Muscle of leg (tissue), 11 donors: ENCODE data around the gene PCDHGA10. TPM values are rescaled to one million over a fixed set of nuclear protein-coding genes. Genes with fewer than 3 reads are reported as not detected.

Experiments used
- DNase-seq: peaks from one replicate; pipeline ENCODE4 v3.0.0; 2013
- H3K27ac ChIP-seq: one replicate; pipeline ENCODE4 v1.5.1; 2013; ENCODE audit warnings: mild to moderate bottlenecking, low read length, control low read depth
- H3K27me3 ChIP-seq: one replicate; pipeline ENCODE4 v1.6.1; 2013; ENCODE audit warnings: low read length; ENCODE audit not compliant: control insufficient read depth, insufficient read depth
- H3K36me3 ChIP-seq: one replicate; pipeline ENCODE4 v1.6.1; 2013; ENCODE audit warnings: low read length; ENCODE audit not compliant: control insufficient read depth, insufficient read depth
- H3K4me1 ChIP-seq: one replicate; pipeline ENCODE4 v1.6.1; 2013; ENCODE audit warnings: low read length; ENCODE audit not compliant: control insufficient read depth, insufficient read depth
- H3K4me3 ChIP-seq: one replicate; pipeline ENCODE4 v1.5.1; 2013; ENCODE audit warnings: low read length, control low read depth
- H3K9me3 ChIP-seq: replicated peaks from 2 replicates; pipeline ENCODE4 v1.6.1; 2013; ENCODE audit warnings: low read depth, low read length; ENCODE audit not compliant: control insufficient read depth
- WGBS: methylation state at CpG from one replicate; pipeline ENCODE4 v1.1.5; 2013; ENCODE audit warnings: missing lambda C conversion rate; ENCODE audit not compliant: insufficient coverage; 5-methylcytosine and 5-hydroxymethylcytosine counted together
- polyA plus RNA-seq, 8 donors: library from polyadenylated mRNA; unstranded; fragments of 120-200 nt; gene quantifications; one replicate each; pipeline versions ENCODE4 v1.2.1 to v1.2.3, GENCODE V29; 2013; ENCODE audit warnings: inconsistent platforms in 1 of 8, low replicate concordance in 1 of 8; ENCODE audit not compliant: insufficient read length in 8 of 8, insufficient read depth in 1 of 8
- total RNA-seq: library from RNA; stranded (reverse); fragments of 120-200 nt; gene quantifications from one replicate; pipeline ENCODE4 v1.2.4, GENCODE V29; 2013

PCDHGA10 gene
- total and polyA plus RNA-seq, 9 donors, result 1.3 to 3.4 (median 2.1) TPM

DNA sequence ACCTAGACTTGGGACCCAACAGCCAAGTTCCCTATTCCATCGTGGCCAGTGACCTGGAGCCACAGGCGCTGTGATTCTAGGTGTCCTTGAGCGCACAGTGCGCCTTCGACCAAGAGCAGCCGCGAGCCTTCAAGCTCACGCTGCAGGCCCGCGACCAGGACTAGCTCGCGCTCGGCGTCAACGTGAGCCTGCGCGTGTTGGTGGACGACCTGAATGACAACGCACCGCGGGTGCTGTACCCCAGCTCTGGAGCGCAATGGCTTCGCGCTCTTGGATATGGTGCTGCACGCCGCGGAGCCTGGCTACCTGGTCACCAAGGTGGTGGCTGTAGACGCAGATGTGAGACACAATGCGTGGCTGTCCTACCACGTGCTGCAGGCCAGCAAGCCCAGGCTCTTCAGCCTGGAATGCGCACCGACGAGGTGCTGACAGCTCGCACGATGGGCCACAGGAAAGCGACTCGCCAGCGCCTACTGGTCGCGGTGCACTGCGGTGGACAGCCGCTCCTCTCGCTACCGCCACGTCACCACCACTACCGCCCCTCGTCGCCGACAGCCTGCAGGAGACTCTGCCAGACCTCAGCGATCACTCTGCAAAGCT, 28.9 kb downstream of the PCDHGA10 start:
- WGBS, result 46% methylated on average over 42 of the region's 50 CpGs
- peaks cover 56% of the 10 kb centered on the region for H3K9me3 ChIP-seq
- no peaks in the 10 kb centered on the region for H3K36me3 ChIP-seq
- H3K27ac ChIP-seq, result no peak overlapping the region
- no peak for DNase-seq
- H3K27me3 ChIP-seq, result no peaks in the 10 kb centered on the region
- H3K4me1 ChIP-seq, result no peaks in the 10 kb centered on the region
- no peak overlapping the region for H3K4me3 ChIP-seq

GRCh38 chr5:141465351-141465750, 52.6 kb downstream of the PCDHGA10 start:
- Histone ChIP-seq H3K36me3 (no peaks in the 10 kb centered on the region), H3K4me3 (no peak overlapping the region), H3K4me1 (no peaks in the 10 kb centered on the region), H3K27ac (no peak overlapping the region), H3K9me3 (peaks cover 3% of the 10 kb centered on the region), H3K27me3 (no peaks in the 10 kb centered on the region)
- DNase-seq, result no peak
- WGBS, result 100% methylated on average over 1 of the region's 3 CpGs

Other genes starting within 250 kb of the PCDHGA10 start
Only the 30 nearest of the 37 such genes appear.
- gene PCDHB10, start 220.6 kb upstream of the PCDHGA10 start, total RNA-seq, result 2.1 TPM
- gene PCDHB10, start 220.6 kb upstream of the PCDHGA10 start, polyA plus RNA-seq, result 1 to 10 TPM; 4.1 to 5.1 (median 4.7) TPM
- 4.3 TPM for gene PCDHB11, start 213.4 kb upstream of the PCDHGA10 start, total RNA-seq
- gene PCDHB11, start 213.4 kb upstream of the PCDHGA10 start, polyA plus RNA-seq, result 1 to 10 TPM; 1.9 to 4.1 (median 2.5) TPM
- gene PCDHB12, start 204.3 kb upstream of the PCDHGA10 start, total RNA-seq, result 2.4 TPM
- 1 to 10 TPM; 2.1 to 3.5 (median 2.6) TPM for gene PCDHB12, start 204.3 kb upstream of the PCDHGA10 start, polyA plus RNA-seq
- gene PCDHB13, start 199.1 kb upstream of the PCDHGA10 start, total RNA-seq, result 1.9 TPM
- gene PCDHB13, start 199.1 kb upstream of the PCDHGA10 start, polyA plus RNA-seq, result 1 to 10 TPM; 1.6 to 4.5 (median 2.8) TPM
- gene PCDHB14, start 189.6 kb upstream of the PCDHGA10 start, total RNA-seq, result 4.8 TPM
- 1 to 10 TPM; 5.6 to 9.0 (median 6.7) TPM for gene PCDHB14, start 189.6 kb upstream of the PCDHGA10 start, polyA plus RNA-seq
- 4.3 TPM for gene PCDHB15, start 167.6 kb upstream of the PCDHGA10 start, total RNA-seq
- 1 to 10 TPM; 5.3 to 8.6 (median 7.1) TPM for gene PCDHB15, start 167.6 kb upstream of the PCDHGA10 start, polyA plus RNA-seq
- gene SLC25A2, start 108.9 kb upstream of the PCDHGA10 start, total RNA-seq, result 0.22 TPM
- gene SLC25A2, start 108.9 kb upstream of the PCDHGA10 start, polyA plus RNA-seq, result under 1 TPM in 1 of 8 donors, not detected in 7; 0.08 TPM
- gene TAF7, start 92.2 kb upstream of the PCDHGA10 start, total RNA-seq, result 75.1 TPM
- 100 to 1,000 TPM in 1 of 8 donors, 10 to 100 TPM in 7; 65.9 to 108 (median 83.4) TPM for gene TAF7, start 92.2 kb upstream of the PCDHGA10 start, polyA plus RNA-seq
- 0.44 TPM for gene PCDHGA1, start 82.5 kb upstream of the PCDHGA10 start, total RNA-seq
- under 1 TPM; 0.49 to 0.86 (median 0.64) TPM for gene PCDHGA1, start 82.5 kb upstream of the PCDHGA10 start, polyA plus RNA-seq
- gene PCDHGA2, start 74.2 kb upstream of the PCDHGA10 start, total RNA-seq, result 1.6 TPM
- gene PCDHGA2, start 74.2 kb upstream of the PCDHGA10 start, polyA plus RNA-seq, result 1 to 10 TPM; 1.6 to 2.8 (median 2.1) TPM
- 1.2 TPM for gene PCDHGA3, start 69.2 kb upstream of the PCDHGA10 start, total RNA-seq
- 1 to 10 TPM in 4 of 8 donors, under 1 TPM in 4; 0.94 to 2.0 (median 1.0) TPM for gene PCDHGA3, start 69.2 kb upstream of the PCDHGA10 start, polyA plus RNA-seq
- 1.3 TPM for gene PCDHGB1, start 62.9 kb upstream of the PCDHGA10 start, total RNA-seq
- gene PCDHGB1, start 62.9 kb upstream of the PCDHGA10 start, polyA plus RNA-seq, result under 1 TPM; 0.43 to 0.90 (median 0.63) TPM
- 1.8 TPM for gene PCDHGA4, start 58.0 kb upstream of the PCDHGA10 start, total RNA-seq
- gene PCDHGA4, start 58.0 kb upstream of the PCDHGA10 start, polyA plus RNA-seq, result 1 to 10 TPM in 7 of 8 donors, under 1 TPM in 1; 0.71 to 2.2 (median 1.3) TPM
- 1.5 TPM for gene PCDHGB2, start 53.0 kb upstream of the PCDHGA10 start, total RNA-seq
- gene PCDHGB2, start 53.0 kb upstream of the PCDHGA10 start, polyA plus RNA-seq, result 1 to 10 TPM; 1.5 to 2.8 (median 1.9) TPM
- 2.3 TPM for gene PCDHGA5, start 48.8 kb upstream of the PCDHGA10 start, total RNA-seq
- gene PCDHGA5, start 48.8 kb upstream of the PCDHGA10 start, polyA plus RNA-seq, result 1 to 10 TPM; 1.6 to 3.8 (median 2.3) TPM
- gene PCDHGB3, start 42.7 kb upstream of the PCDHGA10 start, total RNA-seq, result 1.7 TPM
- gene PCDHGB3, start 42.7 kb upstream of the PCDHGA10 start, polyA plus RNA-seq, result 1 to 10 TPM in 7 of 8 donors, under 1 TPM in 1; 0.70 to 2.0 (median 1.2) TPM
- gene PCDHGA6, start 39.1 kb upstream of the PCDHGA10 start, total RNA-seq, result 3.5 TPM
- gene PCDHGA6, start 39.1 kb upstream of the PCDHGA10 start, polyA plus RNA-seq, result 1 to 10 TPM; 2.2 to 4.4 (median 3.0) TPM
- gene PCDHGA7, start 30.2 kb upstream of the PCDHGA10 start, total RNA-seq, result 2.3 TPM
- 1 to 10 TPM; 1.2 to 2.4 (median 1.5) TPM for gene PCDHGA7, start 30.2 kb upstream of the PCDHGA10 start, polyA plus RNA-seq
- 4.2 TPM for gene PCDHGB4, start 25.3 kb upstream of the PCDHGA10 start, total RNA-seq
- 1 to 10 TPM; 1.7 to 3.6 (median 2.5) TPM for gene PCDHGB4, start 25.3 kb upstream of the PCDHGA10 start, polyA plus RNA-seq
- gene PCDHGA8, start 20.4 kb upstream of the PCDHGA10 start, total RNA-seq, result 1.6 TPM
- gene PCDHGA8, start 20.4 kb upstream of the PCDHGA10 start, polyA plus RNA-seq, result under 1 TPM; 0.31 to 0.95 (median 0.61) TPM
- 4.3 TPM for gene PCDHGB5, start 15.0 kb upstream of the PCDHGA10 start, total RNA-seq
- gene PCDHGB5, start 15.0 kb upstream of the PCDHGA10 start, polyA plus RNA-seq, result 1 to 10 TPM; 3.0 to 6.3 (median 4.5) TPM
- 3.8 TPM for gene PCDHGA9, start 10.2 kb upstream of the PCDHGA10 start, total RNA-seq
- gene PCDHGA9, start 10.2 kb upstream of the PCDHGA10 start, polyA plus RNA-seq, result 1 to 10 TPM; 3.0 to 4.7 (median 4.0) TPM
- 3.0 TPM for gene PCDHGB6, start 5.0 kb upstream of the PCDHGA10 start, total RNA-seq
- 1 to 10 TPM; 2.8 to 6.0 (median 4.3) TPM for gene PCDHGB6, start 5.0 kb upstream of the PCDHGA10 start, polyA plus RNA-seq
- gene PCDHGB7, start 4.7 kb downstream of the PCDHGA10 start, total RNA-seq, result 4.2 TPM
- gene PCDHGB7, start 4.7 kb downstream of the PCDHGA10 start, polyA plus RNA-seq, result 10 to 100 TPM in 1 of 8 donors, 1 to 10 TPM in 7; 5.0 to 10.5 (median 9.0) TPM
- 3.1 TPM for gene PCDHGA11, start 8.1 kb downstream of the PCDHGA10 start, total RNA-seq
- 1 to 10 TPM; 1.9 to 5.2 (median 3.4) TPM for gene PCDHGA11, start 8.1 kb downstream of the PCDHGA10 start, polyA plus RNA-seq
- gene PCDHGA12, start 17.5 kb downstream of the PCDHGA10 start, total RNA-seq, result 2.4 TPM
- gene PCDHGA12, start 17.5 kb downstream of the PCDHGA10 start, polyA plus RNA-seq, result 1 to 10 TPM; 1.4 to 3.6 (median 2.1) TPM
- 52.7 TPM for gene PCDHGC3, start 63.0 kb downstream of the PCDHGA10 start, total RNA-seq
- gene PCDHGC3, start 63.0 kb downstream of the PCDHGA10 start, polyA plus RNA-seq, result 100 to 1,000 TPM in 7 of 8 donors, 10 to 100 TPM in 1; 87.6 to 165 (median 131) TPM
- 1.8 TPM for gene PCDHGC4, start 72.0 kb downstream of the PCDHGA10 start, total RNA-seq
- gene PCDHGC4, start 72.0 kb downstream of the PCDHGA10 start, polyA plus RNA-seq, result 1 to 10 TPM in 7 of 8 donors, under 1 TPM in 1; 0.98 to 2.1 (median 1.5) TPM
- 0.75 TPM for gene PCDHGC5, start 76.1 kb downstream of the PCDHGA10 start, total RNA-seq
- gene PCDHGC5, start 76.1 kb downstream of the PCDHGA10 start, polyA plus RNA-seq, result 1 to 10 TPM in 1 of 8 donors, under 1 TPM in 7; 0.29 to 1.1 (median 0.48) TPM
- 11.5 TPM for gene DIAPH1, start 206.0 kb downstream of the PCDHGA10 start, total RNA-seq
- gene DIAPH1, start 206.0 kb downstream of the PCDHGA10 start, polyA plus RNA-seq, result 10 to 100 TPM; 19.5 to 34.5 (median 28.6) TPM